Spleen (tissue), 11 donors: ENCODE results near the gene C4orf17. TPM values are rescaled to one million over a fixed set of nuclear protein-coding genes. Genes with fewer than 3 reads are reported as not detected.

Experiments
- DNase-seq: peaks from one replicate; pipeline ENCODE4 v3.0.0-alpha.2; 2020
- H3K27ac ChIP-seq, 8 donors: fragments of 200-600 bp; sonication (generic) in 7 of 8; 1 replicate in 4 of 8; 2 replicates in 4 of 8; pipeline versions ENCODE4 v1.5.0 to v1.8.0; 2016 to 2021; ENCODE audit warnings: inconsistent platforms in 4 of 8, mild to moderate bottlenecking in 4 of 8, moderate library complexity in 1 of 8
- H3K27me3 ChIP-seq, 7 donors: fragments of 200-600 bp; sonication (generic) in 6 of 7; replicated peaks in 1 of 7; 1 replicate in 4 of 7; 2 replicates in 3 of 7; pipeline versions ENCODE4 v1.5.0 to v1.8.0; 2016 to 2021; ENCODE audit warnings: inconsistent platforms in 3 of 7, mild to moderate bottlenecking in 1 of 7
- H3K36me3 ChIP-seq, 6 donors: fragments of 200-600 bp; sonication (generic) in 5 of 6; 1 replicate in 4 of 6; 2 replicates in 2 of 6; pipeline versions ENCODE4 v1.5.0 to v1.8.0; 2016 to 2021; ENCODE audit warnings: inconsistent platforms in 2 of 6
- H3K4me1 ChIP-seq, 6 donors: fragments of 200-600 bp; sonication (generic) in 5 of 6; 1 replicate in 3 of 6; 2 replicates in 3 of 6; pipeline versions ENCODE4 v1.5.0 to v1.8.0; 2016 to 2021; ENCODE audit warnings: inconsistent platforms in 3 of 6
- H3K4me3 ChIP-seq, 8 donors: fragments of 200-600 bp; sonication (generic) in 7 of 8; 1 replicate in 4 of 8; 2 replicates in 4 of 8; pipeline versions ENCODE4 v1.5.0 to v1.8.0; 2016 to 2021; ENCODE audit warnings: inconsistent platforms in 4 of 8, mild to moderate bottlenecking in 4 of 8, moderate library complexity in 2 of 8
- H3K9me3 ChIP-seq, 8 donors: fragments of 200-600 bp; sonication (generic) in 7 of 8; 1 replicate in 4 of 8; 2 replicates in 4 of 8; pipeline versions ENCODE4 v1.5.0 to v1.8.0; 2016 to 2021; ENCODE audit warnings: inconsistent platforms in 4 of 8
- CTCF ChIP-seq, 11 experiments: fragments of 200-600 bp in 7 of 11; fragments of 450-650 bp in 4 of 11; sonication (generic) in 4 of 11; IDR thresholded peaks in 8 of 11; conservative IDR thresholded peaks in 3 of 11; 1 replicate in 7 of 11; 2 replicates in 4 of 11; pipeline versions ENCODE4 v1.4.0 to v1.8.0; 2016 to 2021; ENCODE audit warnings: antibody characterized with exemption in 11 of 11, inconsistent platforms in 4 of 11, mild to moderate bottlenecking in 1 of 11
- POLR2A ChIP-seq, 3 donors: fragments of 450-650 bp; IDR thresholded peaks; one replicate each; pipeline ENCODE4 v1.5.1; 2017; ENCODE audit warnings: antibody characterized with exemption in 3 of 3, mild to moderate bottlenecking in 1 of 3
- POLR2AphosphoS5 ChIP-seq, 3 donors: sonication (generic); formaldehyde crosslinking; IDR thresholded peaks; one replicate each; pipeline ENCODE4 v1.5.1; 2017; ENCODE audit warnings: antibody characterized with exemption in 3 of 3
- WGBS, 5 donors: extraction: QIAGEN DNeasy Blood & Tissue Kit in 3 of 5; methylation state at CpG; one replicate each; pipeline versions ENCODE4 v1.1.5 to v1.1.7; 2013 to 2018; 5-methylcytosine and 5-hydroxymethylcytosine counted together
- intact Hi-C: fragments of 100-400 bp; cut with DNase I; formaldehyde crosslinking; loops from one replicate; pipeline ENCODE4 v1.15.0; 2023; ENCODE audit warnings: low total_unique reads
- polyA plus RNA-seq, 3 donors: library from polyadenylated mRNA; stranded (reverse); fragments of 200-250 nt; gene quantifications; one replicate each; pipeline ENCODE4 v1.2.1, GENCODE V29; 2013
- total RNA-seq, 7 donors: library from RNA; depleted of rRNA in 3 of 7; stranded (reverse); fragments of >200 nt in 3 of 7; fragmentation: NEBNext Ultra II Directional in 4 of 7; extraction: Animal tissue kit (Norgen Biotek cat#: 25700) in 4 of 7; gene quantifications; one replicate each; pipeline versions ENCODE4 v1.1.0 to v1.2.1, GENCODE V29; 2016 to 2021
- donor health status: healthy with polysubstance abuse.
- donor health status: DM: no; HTN: no; CAD: no; lungs with moderate emphysema.
- donor health status: DM: no; HTN: no; CAD: no.
- donor health status: Bipolar disorder and iron deficiency.
- donor health status: healthy.
- donor health status: DM: no; HTN: no; CAD: no.
- donor health status: DM: yes; HTN: yes; CAD: no.

Gene C4orf17
- total and polyA plus RNA-seq, 10 donors, result not detected

GRCh38 chr4:99578714-99579113, 67.9 kb downstream of the C4orf17 start:
- intact Hi-C loops, result no loop called here
- Histone ChIP-seq H3K4me3 (no peak overlapping the region), H3K36me3 (no peaks in the 10 kb centered on the region), H3K9me3 (no peaks in the 10 kb centered on the region), H3K4me1 (peaks cover 0 to 6% (median 0%) of the 10 kb centered on the region in 6 donors), H3K27ac (no peak overlapping the region), H3K27me3 (peaks cover 0 to 10% (median 0%) of the 10 kb centered on the region in 7 donors)
- WGBS, 5 donors, result 78 to 95% (median 86%) methylated on average over 2 of the region's 2 CpGs
- no peak for DNase-seq
- no peak for TF ChIP-seq CTCF (IDR thresholded peaks at IDR 0.05 in 8 of 11, conservative IDR thresholded peaks at IDR 0.05 in 3 of 11)
- TF ChIP-seq POLR2A (IDR thresholded peaks at IDR 0.05), result no peak
- no peak for TF ChIP-seq POLR2AphosphoS5 (IDR thresholded peaks at IDR 0.05)

- H3K4me3 ChIP-seq, result no peak overlapping the region
- no peaks in the 10 kb centered on the region for H3K36me3 ChIP-seq
- TF ChIP-seq CTCF (IDR thresholded peaks at IDR 0.05 in 8 of 11, conservative IDR thresholded peaks at IDR 0.05 in 3 of 11) (no peak), POLR2AphosphoS5 (IDR thresholded peaks at IDR 0.05) (no peak), POLR2A (IDR thresholded peaks at IDR 0.05) (no peak)
- no peak overlapping the region for H3K27ac ChIP-seq
- no peaks in the 10 kb centered on the region for H3K9me3 ChIP-seq
- H3K4me1 ChIP-seq, result no peaks in the 10 kb centered on the region
- H3K27me3 ChIP-seq, result peaks cover 0 to 6% (median 0%) of the 10 kb centered on the region in 7 donors
- whole genome bisulfite sequencing, 5 donors, result 94 to 100% (median 98%) methylated on average over 1 of the region's 1 CpG
- no peak for DNase-seq
- intact Hi-C loops, result no loop called here
Observed at GRCh38 chr4:99585516-99585915, 74.7 kb downstream of the C4orf17 start.

- TF ChIP-seq POLR2AphosphoS5 (IDR thresholded peaks at IDR 0.05), result no peak
- no peak for TF ChIP-seq POLR2A (IDR thresholded peaks at IDR 0.05)
- no peak for TF ChIP-seq CTCF (IDR thresholded peaks at IDR 0.05 in 8 of 11, conservative IDR thresholded peaks at IDR 0.05 in 3 of 11)
- no peaks in the 10 kb centered on the region for H3K36me3 ChIP-seq
- H3K27ac ChIP-seq, result no peak overlapping the region
- DNase-seq, result no peak
- H3K27me3 ChIP-seq, result peaks cover 0 to 6% (median 0%) of the 10 kb centered on the region in 7 donors
- intact Hi-C loops, result no loop called here
- no peaks in the 10 kb centered on the region for H3K9me3 ChIP-seq
- H3K4me1 ChIP-seq, result no peaks in the 10 kb centered on the region
- 33 to 62% (median 54%) methylated on average over 2 of the region's 2 CpGs for WGBS, 5 donors
- no peak overlapping the region for H3K4me3 ChIP-seq
Observed at GRCh38 chr4:99586322-99586721, 75.5 kb downstream of the C4orf17 start.

- Histone ChIP-seq H3K36me3 (no peaks in the 10 kb centered on the region), H3K4me1 (no peaks in the 10 kb centered on the region), H3K9me3 (no peaks in the 10 kb centered on the region), H3K4me3 (no peak overlapping the region), H3K27me3 (peaks cover 0 to 6% (median 0%) of the 10 kb centered on the region in 7 donors), H3K27ac (no peak overlapping the region)
- 22 to 57% (median 36%) methylated on average over 1 of the region's 1 CpG for WGBS, 5 donors
- TF ChIP-seq POLR2A (IDR thresholded peaks at IDR 0.05), result no peak
- no peak for TF ChIP-seq CTCF (IDR thresholded peaks at IDR 0.05 in 8 of 11, conservative IDR thresholded peaks at IDR 0.05 in 3 of 11)
- TF ChIP-seq POLR2AphosphoS5 (IDR thresholded peaks at IDR 0.05), result no peak
- intact Hi-C loops, result no loop called here
- DNase-seq, result no peak
Observed at GRCh38 chr4:99586797-99587196, 76.0 kb downstream of the C4orf17 start.
